Calu3 (cell line): ENCODE results near the gene IL15. TPM values are rescaled to one million over a fixed set of nuclear protein-coding genes. Genes with fewer than 3 reads are reported as not detected.

ENCODE experiments used
- BruUV-seq: library from RNA; stranded (reverse); fragments of 400-500 nt; replicated peaks from 2 replicates; lab custom pipeline; 2021; lab: Mats Ljungman, UMichigan
- CTCF ChIA-PET: fragments of 300-600 bp; sonication (Branson Sonifier 250); formaldehyde crosslinking; loops from one replicate; lab custom pipeline; 2022; ENCODE audit warnings: antibody characterized with exemption; lab: Charles Lee
- DNase-seq: peaks from one replicate; pipeline ENCODE4 v3.0.0; 2022
- H3K27ac Mint-ChIP-seq: one replicate; pipeline ENCODE4 v1.8.0; 2022; ENCODE audit warnings: mixed read lengths; ENCODE audit not compliant: unreplicated experiment
- H3K27me3 Mint-ChIP-seq: one replicate; pipeline ENCODE4 v1.8.0; 2022; ENCODE audit warnings: mixed read lengths; ENCODE audit not compliant: unreplicated experiment
- H3K36me3 Mint-ChIP-seq: one replicate; pipeline ENCODE4 v1.8.0; 2022; ENCODE audit warnings: mild to moderate bottlenecking, moderate library complexity, mixed read lengths; ENCODE audit not compliant: insufficient read depth, unreplicated experiment
- H3K4me1 Mint-ChIP-seq: one replicate; pipeline ENCODE4 v1.8.0; 2022; ENCODE audit warnings: mild to moderate bottlenecking, low read depth, mixed read lengths; ENCODE audit not compliant: unreplicated experiment
- H3K4me3 Mint-ChIP-seq: one replicate; pipeline ENCODE4 v1.8.0; 2022; ENCODE audit warnings: mild to moderate bottlenecking, low read depth, moderate library complexity, mixed read lengths; ENCODE audit not compliant: unreplicated experiment
- H3K9me3 Mint-ChIP-seq: one replicate; pipeline ENCODE4 v1.8.0; 2022; ENCODE audit warnings: low read depth, mixed read lengths; ENCODE audit not compliant: unreplicated experiment
- CTCF ChIP-seq: fragments of 200-600 bp; IDR thresholded peaks from one replicate; pipeline ENCODE4 v1.8.0; 2022; ENCODE audit warnings: antibody characterized with exemption; ENCODE audit not compliant: unreplicated experiment
- intact Hi-C: fragments of 100-400 bp; cut with micrococcal nuclease; formaldehyde crosslinking; loops from one replicate; pipeline ENCODE4 v1.10.0; 2022; ENCODE audit not compliant: unreplicated experiment
- total RNA-seq: library from RNA; stranded (reverse); gene quantifications from 2 replicates; pipeline ENCODE4 v1.2.3, GENCODE V29; 2022

Gene IL15
- total RNA-seq, 1 experiment from 2014 or later: 4.6 TPM

- Mint-ChIP-seq H3K36me3 (no peaks in the 10 kb centered on the region), H3K4me1 (no peaks in the 10 kb centered on the region), H3K27ac (no peak overlapping the region), H3K27me3 (no peaks in the 10 kb centered on the region), H3K9me3 (peaks cover 3% of the 10 kb centered on the region), H3K4me3 (no peak overlapping the region)
- intact Hi-C loops: no loop called here
- no peak for DNase-seq
- TF ChIP-seq CTCF: no peak
- BruUV-seq: no TSS peak
- CTCF ChIA-PET: no interaction called here
Measured at GRCh38 chr4:141620715-141621114, 15.7 kb upstream of the IL15 start.

DNA sequence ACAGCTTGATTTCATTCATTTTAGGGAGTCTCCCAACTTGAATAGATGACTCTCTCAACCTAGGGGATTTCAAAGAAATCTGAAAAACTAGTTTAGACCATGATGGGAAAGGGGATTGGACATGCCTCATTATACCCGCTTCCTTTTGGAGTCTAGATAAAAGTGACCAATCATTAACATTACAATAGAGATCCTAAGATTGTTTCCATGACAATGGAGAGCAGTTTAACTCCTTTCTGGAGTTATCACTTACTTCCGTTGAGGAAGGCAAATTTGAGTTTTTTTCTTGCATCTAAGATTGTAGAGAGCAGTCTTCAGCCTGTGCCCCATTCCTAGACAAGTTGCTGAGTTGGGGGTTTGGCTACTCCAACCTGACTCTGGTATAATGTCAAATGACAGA, 11.4 kb upstream of the IL15 start:
- no peaks in the 10 kb centered on the region for H3K9me3 Mint-ChIP-seq
- intact Hi-C loops: no loop called here
- H3K36me3 Mint-ChIP-seq: no peaks in the 10 kb centered on the region
- H3K27ac Mint-ChIP-seq: no peak overlapping the region
- no peak overlapping the region for H3K4me3 Mint-ChIP-seq
- no peak for TF ChIP-seq CTCF
- DNase-seq: no peak
- H3K4me1 Mint-ChIP-seq: no peaks in the 10 kb centered on the region
- BruUV-seq: no TSS peak
- H3K27me3 Mint-ChIP-seq: no peaks in the 10 kb centered on the region
- CTCF ChIA-PET: no interaction called here

DNA sequence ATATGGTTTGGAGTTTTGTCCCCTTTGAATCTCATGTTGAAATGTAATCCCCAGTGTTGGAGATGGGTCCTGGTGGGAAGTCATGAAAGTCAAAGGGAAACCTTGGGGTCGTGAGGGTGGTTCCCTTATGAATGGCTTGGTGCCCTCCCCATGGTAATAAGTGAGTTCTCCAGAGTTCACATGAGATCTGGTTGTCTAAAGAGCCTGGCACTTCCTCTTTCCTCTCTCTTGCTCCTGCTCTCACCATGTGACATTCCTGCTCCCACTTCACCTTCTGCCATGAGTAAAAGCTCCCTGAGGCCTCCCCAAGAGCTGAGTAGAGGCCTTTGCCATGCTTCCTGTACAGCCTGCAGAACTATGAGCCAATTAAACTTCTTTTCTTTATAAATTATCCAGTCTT, 5.5 kb upstream of the IL15 start:
- no peak for DNase-seq
- no TSS peak for BruUV-seq
- no peaks in the 10 kb centered on the region for H3K27me3 Mint-ChIP-seq
- TF ChIP-seq CTCF: no peak
- CTCF ChIA-PET: no interaction called here
- H3K36me3 Mint-ChIP-seq: peaks cover under 1% of the 10 kb centered on the region
- no peak overlapping the region for H3K4me3 Mint-ChIP-seq
- no peak overlapping the region for H3K27ac Mint-ChIP-seq
- no peaks in the 10 kb centered on the region for H3K4me1 Mint-ChIP-seq
- intact Hi-C loops: no loop called here
- no peaks in the 10 kb centered on the region for H3K9me3 Mint-ChIP-seq

- H3K4me3 Mint-ChIP-seq: peak overlapping the region; percentile 98
- H3K27me3 Mint-ChIP-seq: no peaks in the 10 kb centered on the region
- CTCF ChIA-PET: interaction anchor here (0.8 kb wide), 1 partner anchor 76 kb away, joined by 3 read pairs; no protein-coding TSS in a partner anchor
- no peak overlapping the region for H3K27ac Mint-ChIP-seq
- no TSS peak for BruUV-seq
- peaks cover 9% of the 10 kb centered on the region for H3K4me1 Mint-ChIP-seq
- no peak for TF ChIP-seq CTCF
- intact Hi-C loops: no loop called here
- no peaks in the 10 kb centered on the region for H3K9me3 Mint-ChIP-seq
- H3K36me3 Mint-ChIP-seq: peaks cover 16% of the 10 kb centered on the region
- no peak for DNase-seq
Measured at GRCh38 chr4:141635736-141636081, 674 bp upstream of the IL15 start.
